GM18907 (cell line): ENCODE data around the gene CGB7.

Experiments
- ATAC-seq: cut with Tn5 transposase; IDR thresholded peaks from one replicate; pipeline ENCODE4 v1.9.1; 2021; ENCODE audit warnings: mild to moderate bottlenecking, moderate library complexity; ENCODE audit not compliant: unreplicated experiment

Gene CGB7

GRCh38 chr19:49017041-49017665, 40.4 kb downstream of the CGB7 start, which contains the start of gene LHB:
TSS of gene LHB (minus strand) at chr19:49017091. CDS start at chr19:49017081, 10 bp downstream.
- ATAC-seq: no peak

GRCh38 chr19:49016067-49016839, 41.3 kb downstream of the CGB7 start:
- no peak for ATAC-seq

GRCh38 chr19:49014870-49015255, 42.7 kb downstream of the CGB7 start:
- ATAC-seq: no peak

- no peak for ATAC-seq
Measured at GRCh38 chr19:49014123-49014869, 43.3 kb downstream of the CGB7 start.

- ATAC-seq: no peak
Measured at GRCh38 chr19:49011194-49011593, 46.4 kb downstream of the CGB7 start.

- ATAC-seq: no peak
Measured at GRCh38 chr19:49010453-49010852, 47.1 kb downstream of the CGB7 start.

GRCh38 chr19:49009828-49010227, 47.7 kb downstream of the CGB7 start:
- ATAC-seq: no peak

GRCh38 chr19:49006905-49007304, 50.6 kb downstream of the CGB7 start:
- ATAC-seq: no peak

GRCh38 chr19:49004964-49005614, 52.5 kb downstream of the CGB7 start:
- ATAC-seq: no peak
